ENCODE results near the gene FGD1. TPM values are rescaled to one million over a fixed set of nuclear protein-coding genes. Genes with fewer than 3 reads are reported as not detected.
A peak's percentile ranks its signal among the peaks of the same experiment; 100 is the strongest.

FGD1 gene
- total RNA-seq, 1 donor from 2014 or later, result 8.8 TPM

GRCh38 chrX:54427837-54428424 lies 68.1 kb downstream of the FGD1 start:
- Histone ChIP-seq H3K79me2 (ENCODE audit: low read depth) (no peaks in the 10 kb centered on the region), H3K27ac (no peak overlapping the region), H2AFZ (replicated peaks) (no peak overlapping the region), H3K9ac (no peak overlapping the region), H3K4me1 (no peaks in the 10 kb centered on the region), H3F3A (ENCODE audit: low read depth) (no peaks in the 10 kb centered on the region), H3K4me3 (no peak overlapping the region), H4K20me1 (ENCODE audit: low read depth) (no peaks in the 10 kb centered on the region), H3K4me2 (no peak overlapping the region), H3K36me3 (no peaks in the 10 kb centered on the region), H3K9me3 (ENCODE audit: low read depth) (no peaks in the 10 kb centered on the region), H3K27me3 (no peaks in the 10 kb centered on the region)
- no peak overlapping the region for H3K27ac Mint-ChIP-seq
- TF ChIP-seq CTCF (IDR thresholded peaks at IDR 0.05), result no peak
- no peak for TF ChIP-seq EZH2phosphoT487 (IDR thresholded peaks at IDR 0.05)
- TF ChIP-seq EZH2 (IDR thresholded peaks at IDR 0.05), result no peak
- H3K4me1 Mint-ChIP-seq, result no peaks in the 10 kb centered on the region
- DNase-seq (ENCODE audit: low spot score), result no peak
- H3K27me3 Mint-ChIP-seq (ENCODE audit: insufficient read depth, low read depth), result no peaks in the 10 kb centered on the region
- H3K9me3 Mint-ChIP-seq, result peaks cover 6% of the 10 kb centered on the region
- H3K36me3 Mint-ChIP-seq, result no peaks in the 10 kb centered on the region
- no peak overlapping the region for H3K4me3 Mint-ChIP-seq

DNA sequence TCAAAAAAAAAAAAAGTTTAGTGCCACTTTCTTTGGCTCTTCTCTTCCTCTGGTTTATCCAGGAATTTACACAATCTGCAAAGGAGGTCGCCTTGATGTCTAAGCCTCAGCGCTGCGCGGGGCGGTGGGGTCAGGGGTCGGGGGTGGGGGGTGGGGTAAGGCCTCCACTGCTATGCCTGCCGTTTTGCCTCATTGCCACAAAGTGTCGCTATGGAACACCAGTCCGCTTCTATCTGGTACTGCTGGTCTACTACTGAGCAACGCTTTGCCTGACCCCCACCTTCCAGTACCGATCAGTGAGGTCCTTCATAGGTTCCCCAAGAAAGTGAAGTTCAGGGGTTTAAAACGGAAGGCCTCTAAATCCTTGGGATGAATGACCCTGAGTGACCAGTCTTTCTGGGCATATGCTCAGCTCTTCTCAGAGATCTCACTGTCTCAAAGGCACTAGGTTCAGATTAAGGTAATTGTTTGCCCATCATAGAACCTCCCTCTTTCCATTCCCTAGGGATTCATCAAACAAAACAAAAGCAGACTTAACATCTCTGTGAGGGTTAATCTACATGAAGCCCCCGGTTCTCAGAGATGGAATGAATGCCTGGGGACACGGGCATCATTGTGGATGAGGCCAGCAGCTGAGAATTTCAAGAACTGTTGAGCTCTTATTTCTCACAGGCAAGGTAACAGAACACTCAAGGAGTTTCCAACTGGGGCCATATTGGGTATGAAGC lies 72.7 kb downstream of the FGD1 start:
- H3K27me3 Mint-ChIP-seq (ENCODE audit: insufficient read depth, low read depth), result peaks cover 3% of the 10 kb centered on the region
- Histone ChIP-seq H3K4me2 (no peak overlapping the region), H3K9me3 (ENCODE audit: low read depth) (no peaks in the 10 kb centered on the region), H4K20me1 (ENCODE audit: low read depth) (no peaks in the 10 kb centered on the region), H3K4me3 (no peak overlapping the region), H3K27ac (no peak overlapping the region), H3K4me1 (no peaks in the 10 kb centered on the region), H3K27me3 (no peaks in the 10 kb centered on the region), H3K36me3 (no peaks in the 10 kb centered on the region), H3F3A (ENCODE audit: low read depth) (no peaks in the 10 kb centered on the region), H2AFZ (replicated peaks) (no peak overlapping the region), H3K79me2 (ENCODE audit: low read depth) (no peaks in the 10 kb centered on the region), H3K9ac (no peak overlapping the region)
- no peaks in the 10 kb centered on the region for H3K4me1 Mint-ChIP-seq
- peak; percentile 63 for DNase-seq (ENCODE audit: low spot score)
- H3K36me3 Mint-ChIP-seq, result no peaks in the 10 kb centered on the region
- H3K27ac Mint-ChIP-seq, result no peak overlapping the region
- peaks cover 10% of the 10 kb centered on the region for H3K9me3 Mint-ChIP-seq
- TF ChIP-seq CTCF (IDR thresholded peaks at IDR 0.05) (peak; percentile 45), EZH2 (IDR thresholded peaks at IDR 0.05) (no peak), EZH2phosphoT487 (IDR thresholded peaks at IDR 0.05) (no peak)
- no peak overlapping the region for H3K4me3 Mint-ChIP-seq

GRCh38 chrX:54422168-54422567 lies 73.9 kb downstream of the FGD1 start:
- no peak for DNase-seq (ENCODE audit: low spot score)
- Histone ChIP-seq H3K27me3 (no peaks in the 10 kb centered on the region), H3K79me2 (ENCODE audit: low read depth) (no peaks in the 10 kb centered on the region), H3K9ac (no peak overlapping the region), H3K36me3 (no peaks in the 10 kb centered on the region), H3K27ac (no peak overlapping the region), H3F3A (ENCODE audit: low read depth) (no peaks in the 10 kb centered on the region), H3K4me1 (no peaks in the 10 kb centered on the region), H4K20me1 (ENCODE audit: low read depth) (no peaks in the 10 kb centered on the region), H3K4me2 (no peak overlapping the region), H3K9me3 (ENCODE audit: low read depth) (no peaks in the 10 kb centered on the region), H2AFZ (replicated peaks) (no peak overlapping the region), H3K4me3 (no peak overlapping the region)
- Mint-ChIP-seq H3K36me3 (no peaks in the 10 kb centered on the region), H3K27ac (no peak overlapping the region), H3K4me1 (no peaks in the 10 kb centered on the region), H3K9me3 (peaks cover 9% of the 10 kb centered on the region), H3K4me3 (no peak overlapping the region), H3K27me3 (ENCODE audit: insufficient read depth, low read depth) (peaks cover 3% of the 10 kb centered on the region)
- TF ChIP-seq CTCF (IDR thresholded peaks at IDR 0.05) (no peak), EZH2 (IDR thresholded peaks at IDR 0.05) (no peak), EZH2phosphoT487 (IDR thresholded peaks at IDR 0.05) (no peak)

Data from neural progenitor cell (in vitro differentiated cells).